Islet precursor cell (in vitro differentiated cells): ENCODE data around the gene ARHGAP32.
"Not testable (repeated sequence)": the region's sequence is repeated elsewhere in the genome, so short reads cannot be mapped to it uniquely, and the experiment has no call there.

Experiments used
- DNase-seq: peaks from one replicate; pipeline ENCODE4 v3.0.0-alpha.2; 2018

Gene ARHGAP32

DNA sequence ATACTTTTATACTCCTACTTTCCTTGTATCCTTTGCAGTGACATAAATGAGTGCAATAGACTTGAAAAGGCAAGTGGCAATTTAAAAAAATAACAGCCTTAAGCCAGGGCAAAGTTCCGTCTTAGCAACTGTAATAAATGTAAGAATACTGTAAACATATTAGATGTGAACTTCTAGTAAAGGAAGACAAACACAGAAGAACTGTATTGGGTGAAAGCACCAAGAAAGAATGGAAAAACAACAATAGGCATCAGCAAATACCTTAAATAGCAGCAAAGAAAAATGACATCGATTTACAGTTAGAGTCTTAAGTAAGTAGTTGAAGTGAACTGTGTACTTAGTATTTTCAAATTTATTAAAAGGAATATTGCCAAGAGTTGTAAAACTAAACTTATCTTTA, 174.0 kb downstream of the ARHGAP32 start:
- no peak for DNase-seq

GRCh38 chr11:129013737-129014475, 178.2 kb downstream of the ARHGAP32 start:
- DNase-seq, result no peak

DNA sequence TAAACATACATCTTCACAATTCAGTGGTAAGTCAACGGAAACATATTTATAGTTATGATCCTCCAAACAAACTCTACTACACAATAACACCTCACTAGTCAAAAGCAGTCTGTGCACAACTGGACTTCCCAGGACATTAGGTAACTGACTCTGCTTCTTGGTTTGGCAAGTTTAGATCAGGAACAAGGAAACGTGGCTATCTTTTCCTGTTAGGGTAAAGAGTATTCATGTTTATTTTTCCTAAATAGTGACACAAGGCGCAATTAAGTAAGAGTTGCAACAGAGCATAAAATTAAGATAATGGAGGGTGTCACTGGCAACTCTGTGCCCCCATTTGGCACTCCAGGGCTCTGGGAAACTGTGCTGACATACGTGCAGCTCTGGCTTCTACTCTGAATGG, 179.2 kb downstream of the ARHGAP32 start:
- no peak for DNase-seq

DNA sequence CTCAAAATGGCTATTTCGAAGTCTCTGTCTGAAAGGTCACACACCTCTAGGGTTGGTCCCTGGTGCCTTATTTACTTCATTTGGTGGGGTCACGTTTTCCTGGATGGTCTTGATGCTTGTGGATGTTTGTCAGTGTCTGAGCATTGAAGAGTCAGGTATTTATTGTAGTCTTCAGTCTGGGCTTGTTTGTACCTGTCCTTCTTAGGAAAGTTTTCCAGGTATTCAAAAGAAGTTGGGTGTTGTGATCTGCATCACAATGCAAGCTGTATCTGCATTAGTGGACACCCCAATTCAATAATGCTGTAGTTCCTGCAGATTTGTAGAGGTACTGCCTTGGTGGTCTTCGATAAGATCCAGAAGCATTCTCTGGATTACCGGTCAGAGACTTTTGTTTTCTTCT, 186.0 kb downstream of the ARHGAP32 start:
- DNase-seq, result no peak

DNA sequence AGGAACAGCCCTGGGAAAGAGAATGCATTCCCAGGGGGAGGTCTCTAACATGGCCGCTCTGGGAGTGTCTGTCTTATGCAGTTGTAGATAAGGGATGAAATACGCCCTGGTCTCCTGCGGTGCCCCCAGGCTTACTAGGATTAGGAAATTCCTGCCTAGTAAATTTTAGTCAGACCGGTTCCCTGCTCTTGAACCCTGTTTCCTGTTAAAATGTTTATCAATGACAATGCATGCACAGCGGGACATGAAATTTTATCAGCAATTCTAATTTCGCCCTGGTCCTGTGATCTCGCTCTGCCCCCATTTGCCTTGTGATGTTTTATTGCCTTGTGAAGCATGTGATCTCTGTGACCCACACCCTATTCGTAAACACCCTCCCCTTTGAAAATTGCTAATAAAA, 193.0 kb downstream of the ARHGAP32 start:
- not testable (repeated sequence) for DNase-seq

DNA sequence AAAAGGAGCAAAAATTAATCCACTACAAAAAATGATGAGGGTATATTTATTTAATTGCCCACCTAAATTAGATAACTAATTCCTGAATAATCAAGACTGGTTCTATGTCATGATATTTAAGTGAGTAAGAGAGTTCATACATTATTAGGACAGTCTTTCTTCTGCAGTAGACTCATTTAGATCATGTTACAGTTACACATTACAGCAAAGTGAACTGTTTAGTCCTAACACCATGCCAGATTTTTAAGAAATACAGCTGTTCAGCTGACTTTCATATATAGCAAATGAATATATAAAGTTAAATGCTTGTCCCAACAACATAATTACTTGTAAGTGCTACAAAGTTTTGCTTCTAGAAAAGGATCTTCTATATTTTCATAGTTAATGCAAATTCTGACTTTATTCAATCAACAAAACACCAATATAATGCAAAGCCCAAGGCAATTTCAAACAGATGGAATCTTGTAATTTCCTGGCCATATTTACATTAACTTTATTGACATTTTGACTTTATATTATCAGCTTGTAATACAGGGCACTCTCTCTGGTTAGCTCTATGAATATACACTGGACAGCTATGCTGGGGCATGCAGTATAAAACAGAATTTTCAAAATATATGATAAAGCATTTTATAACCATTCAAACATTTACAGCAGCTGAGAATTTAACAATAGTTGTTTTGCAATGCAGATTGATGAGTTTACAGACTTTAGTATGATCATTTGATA, 203.7 kb downstream of the ARHGAP32 start:
- no peak for DNase-seq

DNA sequence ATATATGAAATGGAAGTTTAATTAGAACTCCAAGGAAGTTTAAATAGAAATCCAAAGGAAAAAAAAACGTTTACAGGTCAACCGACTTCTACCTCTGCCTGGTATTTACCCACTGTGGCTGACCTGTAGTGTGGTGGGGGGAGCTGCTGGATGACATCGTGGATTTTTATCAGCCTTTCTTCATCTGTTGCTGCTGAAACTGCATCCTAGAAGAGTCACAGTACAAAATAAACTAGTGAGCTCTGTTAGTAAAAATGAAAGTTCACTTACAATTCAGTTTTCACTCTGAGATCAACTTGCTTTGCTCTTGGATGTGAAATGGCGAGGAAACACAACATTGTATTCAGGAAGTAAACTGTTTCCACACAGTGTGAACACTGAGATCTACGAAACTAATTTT, 206.2 kb downstream of the ARHGAP32 start:
- no peak for DNase-seq

DNA sequence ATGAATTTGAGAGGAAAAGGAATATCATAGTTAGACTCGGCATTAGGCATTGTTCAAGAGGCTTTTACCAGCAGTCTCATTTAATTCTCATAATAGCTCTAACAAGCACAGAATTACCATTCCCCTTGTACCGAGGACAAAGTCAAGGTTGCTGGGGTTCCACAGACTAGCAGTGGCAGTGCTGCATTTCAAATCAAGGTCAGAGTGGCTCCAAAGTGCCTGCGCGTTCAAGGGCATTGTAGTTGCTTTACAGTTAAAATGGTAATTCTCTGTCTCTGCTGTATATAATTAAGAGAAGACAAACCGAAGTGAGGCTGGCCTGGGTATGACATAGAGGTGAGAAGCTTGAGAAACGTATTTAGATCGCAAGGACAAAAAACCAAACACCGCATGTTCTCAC, 209.1 kb downstream of the ARHGAP32 start:
- DNase-seq, result no peak

- no peak for DNase-seq
Measured at GRCh38 chr11:128981254-128981653, 210.9 kb downstream of the ARHGAP32 start.

GRCh38 chr11:128970598-128971190, 221.4 kb downstream of the ARHGAP32 start:
- no peak for DNase-seq

DNA sequence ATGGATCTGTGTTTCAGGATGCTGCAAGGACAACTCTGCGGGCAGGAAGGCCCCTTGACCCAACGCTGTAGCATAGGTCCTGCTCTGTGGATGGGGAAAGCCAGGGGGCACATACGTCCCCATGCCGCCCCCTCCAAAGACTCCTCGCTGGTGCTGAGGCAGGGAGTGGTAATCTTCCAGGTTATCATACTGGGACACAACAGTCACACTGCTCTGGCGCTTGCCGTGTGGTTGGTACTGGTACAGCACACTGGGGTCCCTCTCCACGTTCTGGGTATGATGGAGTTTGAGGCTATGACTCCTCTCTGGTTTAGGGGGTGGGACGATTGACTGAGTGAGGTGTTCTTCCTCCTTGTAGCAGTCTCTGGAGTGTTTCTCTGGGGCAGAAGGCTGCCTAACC, 223.2 kb downstream of the ARHGAP32 start:
- no peak for DNase-seq

- no peak for DNase-seq
Measured at GRCh38 chr11:128967578-128967977, 224.5 kb downstream of the ARHGAP32 start.

GRCh38 chr11:128965485-128965884, 226.6 kb downstream of the ARHGAP32 start:
- no peak for DNase-seq

DNA sequence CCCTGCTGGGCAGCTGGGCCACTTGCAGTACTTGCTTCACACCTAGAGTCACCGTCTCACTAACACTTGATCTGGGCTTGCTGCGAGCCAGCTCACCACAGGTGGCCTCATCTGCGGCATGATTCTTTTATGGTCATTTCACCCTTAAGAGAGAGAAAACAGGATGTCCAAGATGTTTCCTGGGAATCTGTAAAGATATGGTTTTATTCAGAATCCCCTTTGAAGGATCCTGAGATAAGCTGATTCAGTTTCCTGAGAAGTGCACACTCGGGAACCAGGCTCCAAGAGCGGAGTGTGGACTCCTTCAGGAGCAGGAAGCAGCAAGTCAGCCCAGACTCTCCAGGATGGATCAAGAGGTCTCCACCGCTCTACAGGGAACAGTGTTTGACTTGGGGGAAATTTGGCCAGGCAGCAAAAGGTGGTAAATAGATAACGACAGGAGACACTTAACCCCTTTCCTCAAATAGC, 227.6 kb downstream of the ARHGAP32 start:
- no peak for DNase-seq

DNA sequence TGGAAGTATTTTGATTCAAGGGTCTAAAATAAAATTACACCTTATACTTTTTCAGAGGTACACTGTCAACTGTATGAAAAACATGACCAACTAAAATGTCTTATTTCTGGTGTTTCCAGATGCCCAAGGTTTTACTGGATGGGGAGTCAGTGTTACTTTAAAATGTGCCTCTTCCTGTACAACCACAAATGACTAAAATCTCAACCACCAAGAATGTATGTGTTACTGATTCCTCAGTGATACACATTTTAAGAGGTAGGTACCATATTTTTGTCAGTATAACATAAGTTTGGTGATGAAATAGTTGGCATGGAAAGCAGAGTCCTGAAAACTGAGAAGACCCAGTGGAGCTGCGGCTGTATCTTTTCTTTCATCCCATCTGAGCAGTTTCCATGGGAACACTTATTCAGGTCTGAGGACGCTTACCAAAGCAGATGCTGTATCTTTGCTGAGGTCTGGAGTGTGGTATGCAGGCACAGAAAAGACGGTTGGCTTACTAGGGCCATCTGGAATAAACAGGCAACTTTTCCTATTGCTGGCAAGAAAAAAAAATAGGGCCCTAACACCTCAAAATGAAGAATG, 228.3 kb downstream of the ARHGAP32 start:
- DNase-seq, result no peak

DNA sequence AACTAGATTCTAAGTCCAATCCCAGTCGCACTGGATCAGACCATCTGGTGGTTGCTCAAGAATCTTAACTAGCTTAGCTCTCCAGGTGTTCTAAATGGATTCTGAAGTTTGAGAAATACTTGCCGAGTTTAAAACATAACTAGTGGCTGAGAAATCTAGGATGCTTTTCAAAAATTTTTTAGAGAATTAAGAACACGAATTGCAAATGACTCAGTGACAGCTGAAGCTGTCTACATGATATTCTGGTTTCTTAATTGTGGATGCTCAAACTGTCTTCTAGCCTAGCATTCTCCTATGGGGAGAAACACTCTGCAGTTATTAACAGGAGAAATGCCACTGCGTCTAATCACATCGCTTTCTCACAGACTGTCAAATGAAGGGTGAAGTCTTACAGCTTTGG, 229.2 kb downstream of the ARHGAP32 start:
- DNase-seq, result no peak

DNA sequence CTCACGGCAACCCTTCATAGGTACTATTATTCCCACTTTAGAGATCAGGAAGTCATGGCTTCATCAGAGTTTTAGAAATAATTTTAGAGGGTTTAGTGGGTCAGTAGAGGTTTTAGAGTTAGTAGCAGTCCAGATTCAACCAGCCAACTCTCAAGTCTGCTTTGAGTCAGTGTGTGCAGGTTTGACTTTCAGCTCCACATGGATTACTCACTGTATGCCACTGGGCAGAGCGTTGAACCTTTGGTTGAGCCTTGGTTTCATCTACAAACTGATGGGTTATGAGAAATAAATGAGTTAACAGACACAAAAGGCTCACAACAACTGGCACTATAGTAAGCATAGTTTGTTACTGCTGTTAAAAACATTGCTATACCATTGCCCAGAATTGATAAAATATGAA, 230.5 kb downstream of the ARHGAP32 start:
- no peak for DNase-seq

- DNase-seq, result no peak
Measured at GRCh38 chr11:128957202-128957482, 235.0 kb downstream of the ARHGAP32 start.

GRCh38 chr11:128956401-128957201, 235.5 kb downstream of the ARHGAP32 start:
- DNase-seq, result peak; percentile 70

DNA sequence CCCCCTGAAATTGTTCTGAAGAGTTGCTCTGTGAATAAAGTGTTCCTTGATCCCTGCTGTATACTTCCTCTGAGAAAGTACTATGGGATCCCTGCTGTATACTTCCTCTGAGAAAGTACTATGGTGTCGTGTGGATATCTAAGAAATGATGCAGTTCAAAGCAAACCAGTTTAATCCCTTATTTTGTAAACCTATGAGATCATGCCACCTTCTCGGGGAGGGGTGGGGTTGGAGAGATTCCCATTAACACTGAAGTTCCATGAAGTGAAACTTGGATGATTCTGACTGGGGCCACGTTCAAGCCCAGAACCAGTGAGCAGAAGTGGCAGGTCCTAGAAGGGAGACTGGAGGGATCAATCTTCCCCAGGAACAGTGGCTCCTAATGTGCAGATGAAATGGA, 236.5 kb downstream of the ARHGAP32 start:
- DNase-seq, result no peak

DNA sequence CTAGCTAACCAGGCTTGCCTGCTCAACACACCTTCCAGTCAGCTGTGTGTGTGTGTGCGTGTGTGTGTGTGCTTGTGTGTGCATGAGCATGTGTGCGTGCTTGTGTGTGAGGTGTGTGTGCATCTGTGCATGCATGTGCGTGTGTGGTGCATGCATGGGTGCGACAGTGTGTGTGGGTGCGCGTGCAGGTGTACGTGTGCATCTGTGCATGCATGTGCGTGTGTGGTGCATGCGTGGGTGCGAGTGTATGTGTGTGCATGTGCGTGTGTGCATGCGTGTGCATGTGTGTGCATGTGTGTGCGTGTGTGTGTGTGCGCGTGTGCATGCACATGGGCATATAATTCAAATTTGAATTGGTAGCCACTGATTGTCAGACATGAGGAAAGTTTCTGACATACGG, 239.0 kb downstream of the ARHGAP32 start:
- no peak for DNase-seq

DNA sequence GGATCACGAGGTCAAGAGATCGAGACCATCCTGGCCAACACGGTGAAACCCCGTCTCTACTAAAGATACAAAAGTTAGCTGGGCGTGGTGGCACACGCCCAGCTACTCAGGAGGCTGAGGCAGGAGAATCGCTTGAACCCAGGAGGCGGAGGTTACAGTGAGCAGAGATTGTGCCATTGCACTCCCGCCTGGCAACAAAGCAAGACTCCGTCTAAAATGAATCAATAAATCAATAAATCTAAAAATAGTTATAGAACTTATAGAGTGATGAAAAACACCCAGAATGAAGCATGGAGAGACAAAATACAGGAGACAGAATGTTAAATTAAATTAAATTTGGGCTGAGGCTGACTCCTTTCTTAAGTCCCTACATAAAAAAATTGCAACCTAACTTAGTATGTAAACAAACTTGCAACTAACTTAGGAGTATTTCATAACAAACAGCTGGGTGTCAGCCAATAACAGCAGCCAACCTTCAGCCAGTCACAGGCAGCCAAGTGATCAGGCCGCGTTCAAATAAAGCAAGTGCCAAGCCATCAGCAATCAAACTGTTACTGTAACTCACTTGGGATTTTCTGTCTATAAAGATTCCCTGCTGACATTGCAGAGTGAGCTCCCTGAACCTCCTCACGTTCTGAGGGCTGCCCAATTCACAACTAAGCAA, 242.2 kb downstream of the ARHGAP32 start:
- DNase-seq, result no peak

- no peak for DNase-seq
Measured at GRCh38 chr11:128948583-128948982, 243.5 kb downstream of the ARHGAP32 start.
